Epithelial cell of esophagus (primary cell): ENCODE results near the gene CDYL.

ENCODE experiments used
- DNase-seq: peaks from one replicate; pipeline ENCODE4 v3.0.0; 2010; ENCODE audit warnings: low read depth
- H3K4me3 ChIP-seq: 2 replicates; pipeline ENCODE4 v1.5.1; 2011; ENCODE audit warnings: mild to moderate bottlenecking, low read length, control low read depth
- TF ChIP-seq, protein P1 (sequence below): IDR thresholded peaks from 2 replicates; pipeline ENCODE4 v1.5.1; 2011; ENCODE audit warnings: low read depth, mild to moderate bottlenecking, low read length, control low read depth, inconsistent platforms; ENCODE audit not compliant: insufficient read depth; ENCODE audit errors: missing control alignments

CDYL gene

DNA sequence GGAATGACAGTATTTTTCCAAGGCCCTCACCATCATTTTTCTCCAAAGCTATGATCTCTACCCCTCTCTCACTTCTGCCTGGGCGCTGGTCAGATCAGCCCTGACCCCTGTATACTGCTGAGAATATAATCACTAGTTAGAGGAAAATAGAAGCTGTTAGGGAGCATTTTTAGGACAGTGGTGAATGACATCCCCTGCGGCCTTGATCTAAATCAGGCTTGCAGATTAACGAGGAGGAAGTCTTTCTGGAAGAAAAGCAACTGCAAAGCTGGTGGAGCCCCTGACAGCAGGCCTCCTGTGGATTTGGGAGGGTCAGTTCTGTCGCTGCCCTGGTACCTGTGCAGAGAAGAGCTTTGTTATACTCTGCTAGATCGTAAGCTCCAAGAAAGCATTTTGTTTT lies 119.8 kb downstream of the CDYL start:
- no peak overlapping the region for H3K4me3 ChIP-seq
- TF ChIP-seq, protein P1, sequence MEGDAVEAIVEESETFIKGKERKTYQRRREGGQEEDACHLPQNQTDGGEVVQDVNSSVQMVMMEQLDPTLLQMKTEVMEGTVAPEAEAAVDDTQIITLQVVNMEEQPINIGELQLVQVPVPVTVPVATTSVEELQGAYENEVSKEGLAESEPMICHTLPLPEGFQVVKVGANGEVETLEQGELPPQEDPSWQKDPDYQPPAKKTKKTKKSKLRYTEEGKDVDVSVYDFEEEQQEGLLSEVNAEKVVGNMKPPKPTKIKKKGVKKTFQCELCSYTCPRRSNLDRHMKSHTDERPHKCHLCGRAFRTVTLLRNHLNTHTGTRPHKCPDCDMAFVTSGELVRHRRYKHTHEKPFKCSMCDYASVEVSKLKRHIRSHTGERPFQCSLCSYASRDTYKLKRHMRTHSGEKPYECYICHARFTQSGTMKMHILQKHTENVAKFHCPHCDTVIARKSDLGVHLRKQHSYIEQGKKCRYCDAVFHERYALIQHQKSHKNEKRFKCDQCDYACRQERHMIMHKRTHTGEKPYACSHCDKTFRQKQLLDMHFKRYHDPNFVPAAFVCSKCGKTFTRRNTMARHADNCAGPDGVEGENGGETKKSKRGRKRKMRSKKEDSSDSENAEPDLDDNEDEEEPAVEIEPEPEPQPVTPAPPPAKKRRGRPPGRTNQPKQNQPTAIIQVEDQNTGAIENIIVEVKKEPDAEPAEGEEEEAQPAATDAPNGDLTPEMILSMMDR = no peak

GRCh38 chr6:4896401-4896800 lies 120.2 kb downstream of the CDYL start:
- TF ChIP-seq, protein P1 = no peak
- H3K4me3 ChIP-seq = no peak overlapping the region
- DNase-seq = no peak

More for the DNA sequence above, 119.8 kb downstream of the CDYL start:
- no peak for DNase-seq

DNA sequence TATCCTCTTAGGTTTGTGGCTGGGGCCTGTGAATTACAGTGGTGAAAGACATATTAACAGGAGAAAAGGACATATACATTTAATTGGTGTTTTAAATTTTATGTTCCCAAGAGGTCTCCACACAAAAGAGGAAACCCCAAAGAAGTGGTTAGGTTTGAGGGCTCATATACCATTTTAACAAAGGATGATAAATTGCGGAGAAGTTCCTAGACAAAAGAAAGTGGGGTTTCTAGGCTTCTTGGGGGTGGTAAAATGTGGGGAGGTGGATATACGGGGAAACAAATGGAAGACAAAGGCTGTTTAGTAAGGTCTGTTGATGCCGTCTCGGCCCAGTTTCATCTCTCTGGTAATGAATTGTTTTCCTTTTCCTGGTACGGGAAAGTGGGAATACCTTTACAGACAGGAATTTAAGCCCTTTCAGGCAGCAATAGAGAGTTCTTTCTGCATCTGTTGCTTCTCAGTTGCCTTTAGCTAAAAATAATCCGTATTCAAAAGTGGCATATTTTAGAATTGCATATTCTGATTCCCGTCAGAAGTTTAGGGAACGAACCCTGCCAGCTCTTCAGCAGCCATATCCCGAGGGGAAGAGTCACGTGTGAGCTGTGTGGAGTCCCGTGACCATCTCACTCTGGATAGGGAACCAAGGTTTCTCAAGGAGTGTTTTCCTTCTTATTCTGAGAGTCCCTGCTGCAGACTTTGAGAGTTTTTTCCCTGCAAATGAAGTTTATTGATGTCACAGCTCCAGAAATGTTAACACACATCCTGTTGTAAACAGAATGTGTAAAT lies 123.2 kb downstream of the CDYL start:
- no peak for DNase-seq
- H3K4me3 ChIP-seq = no peak overlapping the region
- TF ChIP-seq, protein P1 = no peak

- TF ChIP-seq, protein P1 = no peak
- DNase-seq = no peak
- no peak overlapping the region for H3K4me3 ChIP-seq
These were observed 125.3 kb downstream of the CDYL start for GRCh38 chr6:4901386-4902061.

DNA sequence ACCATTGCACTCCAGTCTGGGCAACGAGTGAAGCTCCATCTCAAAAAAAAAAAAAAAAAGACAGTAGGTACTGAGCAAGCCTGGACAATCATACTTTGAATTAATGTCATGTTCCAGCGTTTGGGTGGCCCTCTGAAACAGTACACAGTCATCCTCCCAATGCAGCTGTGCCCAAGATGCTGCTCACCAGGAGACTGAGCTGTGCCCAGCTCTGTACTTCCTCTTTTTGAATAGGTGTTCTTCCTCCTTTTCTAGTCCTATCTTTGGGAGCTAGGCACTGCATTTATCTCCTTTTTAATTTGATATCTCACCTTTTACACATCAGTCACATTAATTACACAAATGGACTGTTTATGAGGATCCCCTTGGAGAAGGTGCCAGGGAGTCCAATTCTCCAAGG lies 126.2 kb downstream of the CDYL start:
- no peak for DNase-seq
- no peak overlapping the region for H3K4me3 ChIP-seq
- TF ChIP-seq, protein P1 = no peak

- no peak overlapping the region for H3K4me3 ChIP-seq
- DNase-seq = no peak
- TF ChIP-seq, protein P1 = no peak
These were observed 126.9 kb downstream of the CDYL start for GRCh38 chr6:4903121-4903520.
